GM12872 (cell line): ENCODE results near the gene DROSHA.

Experiments
- TF ChIP-seq, protein P1 (sequence below): IDR thresholded peaks from 3 replicates; pipeline ENCODE4 v1.5.1; 2011; ENCODE audit warnings: low read depth, mild to moderate bottlenecking, low read length, moderate library complexity; ENCODE audit not compliant: insufficient read depth

Gene DROSHA

DNA sequence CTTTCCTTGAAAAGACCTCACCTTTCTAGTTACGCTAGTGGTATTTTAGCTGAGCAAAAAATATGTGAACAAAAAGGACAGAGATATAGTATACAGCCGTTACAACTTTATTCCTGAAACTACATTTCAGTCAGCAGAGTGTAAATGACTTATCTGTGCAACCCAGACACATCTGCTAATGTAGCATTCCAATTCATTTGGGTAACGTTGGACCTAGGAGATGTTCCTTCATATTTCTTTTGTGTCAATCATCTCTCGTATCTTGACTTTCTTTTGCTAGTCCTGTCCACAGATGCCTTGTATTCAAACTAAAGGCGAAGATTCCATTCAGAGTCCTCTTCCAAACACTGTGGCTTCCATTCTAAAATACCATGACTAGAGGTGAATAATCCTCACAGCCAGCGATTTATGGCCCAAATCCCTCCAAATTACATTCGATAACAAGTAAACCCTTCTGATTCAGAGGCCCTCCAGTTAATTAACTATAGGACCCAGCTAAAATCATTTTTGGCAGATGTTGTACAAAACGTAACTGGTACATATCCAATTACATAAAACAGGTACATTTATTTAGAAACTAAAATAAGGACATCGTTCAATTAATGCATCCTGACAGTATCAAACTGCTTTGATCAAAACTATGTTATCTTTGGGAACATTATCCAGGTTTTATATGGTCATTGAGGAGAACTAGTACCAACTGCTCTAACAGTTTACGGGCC, 155.7 kb downstream of the DROSHA start:
- TF ChIP-seq, protein P1, sequence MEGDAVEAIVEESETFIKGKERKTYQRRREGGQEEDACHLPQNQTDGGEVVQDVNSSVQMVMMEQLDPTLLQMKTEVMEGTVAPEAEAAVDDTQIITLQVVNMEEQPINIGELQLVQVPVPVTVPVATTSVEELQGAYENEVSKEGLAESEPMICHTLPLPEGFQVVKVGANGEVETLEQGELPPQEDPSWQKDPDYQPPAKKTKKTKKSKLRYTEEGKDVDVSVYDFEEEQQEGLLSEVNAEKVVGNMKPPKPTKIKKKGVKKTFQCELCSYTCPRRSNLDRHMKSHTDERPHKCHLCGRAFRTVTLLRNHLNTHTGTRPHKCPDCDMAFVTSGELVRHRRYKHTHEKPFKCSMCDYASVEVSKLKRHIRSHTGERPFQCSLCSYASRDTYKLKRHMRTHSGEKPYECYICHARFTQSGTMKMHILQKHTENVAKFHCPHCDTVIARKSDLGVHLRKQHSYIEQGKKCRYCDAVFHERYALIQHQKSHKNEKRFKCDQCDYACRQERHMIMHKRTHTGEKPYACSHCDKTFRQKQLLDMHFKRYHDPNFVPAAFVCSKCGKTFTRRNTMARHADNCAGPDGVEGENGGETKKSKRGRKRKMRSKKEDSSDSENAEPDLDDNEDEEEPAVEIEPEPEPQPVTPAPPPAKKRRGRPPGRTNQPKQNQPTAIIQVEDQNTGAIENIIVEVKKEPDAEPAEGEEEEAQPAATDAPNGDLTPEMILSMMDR = no peak

DNA sequence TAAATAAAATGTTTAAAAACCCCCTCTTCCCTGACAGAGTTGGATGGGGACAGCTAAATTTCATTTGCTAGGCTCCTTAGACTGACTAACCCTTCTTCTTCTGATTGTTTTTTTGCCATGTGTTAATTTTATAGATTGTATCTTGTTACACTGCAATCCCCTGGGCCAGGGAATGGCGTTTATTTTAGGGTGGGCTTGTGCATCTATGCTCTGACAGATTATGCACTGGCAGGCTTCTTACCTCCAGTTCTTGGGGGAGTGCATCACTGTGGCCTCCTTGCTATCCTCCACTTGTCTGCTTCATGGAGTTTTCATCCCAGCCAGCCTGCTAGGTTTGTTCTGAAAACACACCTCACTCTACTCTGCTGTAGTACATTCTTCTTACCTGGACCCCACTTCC, 159.8 kb downstream of the DROSHA start:
- TF ChIP-seq, protein P1 = no peak

DNA sequence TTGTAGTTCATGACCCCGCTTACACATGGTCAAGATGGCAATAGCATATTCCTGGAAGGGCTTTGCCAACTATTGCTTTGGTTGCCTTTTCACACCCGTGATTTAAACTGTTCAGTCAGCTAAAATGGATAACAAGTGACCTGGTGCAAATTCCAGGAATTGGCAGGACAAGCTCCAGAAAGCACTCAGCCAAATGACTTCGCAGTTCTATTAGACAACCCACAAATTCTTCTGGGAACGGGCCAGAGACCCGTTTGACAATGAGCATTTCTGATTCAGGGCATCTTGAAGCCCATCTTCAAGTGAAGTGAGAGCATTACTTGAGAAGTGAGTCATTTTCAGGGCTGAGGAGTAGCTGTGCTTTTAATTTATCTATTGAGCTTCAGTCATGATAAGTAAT, 165.0 kb downstream of the DROSHA start:
- TF ChIP-seq, protein P1 = no peak

DNA sequence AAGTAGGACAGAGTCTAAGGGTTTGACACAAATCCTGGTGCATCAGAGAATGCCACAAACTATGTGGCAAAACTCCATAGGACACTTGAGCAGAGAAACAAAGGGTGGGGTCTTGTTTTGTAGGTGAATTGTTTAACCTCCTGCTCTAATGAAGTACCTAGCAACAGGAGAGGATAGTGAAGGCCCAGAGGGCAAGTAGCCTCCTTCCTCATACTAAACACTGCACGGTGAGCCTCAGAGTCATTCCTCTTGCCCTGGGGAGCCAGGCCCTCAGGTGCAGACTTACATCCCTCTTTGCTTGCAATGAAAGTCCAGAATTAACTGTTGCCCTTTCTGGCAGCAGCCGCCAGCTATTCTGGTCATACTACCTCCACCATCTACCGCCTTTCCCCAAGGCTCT, 166.1 kb downstream of the DROSHA start:
- TF ChIP-seq, protein P1 = no peak

DNA sequence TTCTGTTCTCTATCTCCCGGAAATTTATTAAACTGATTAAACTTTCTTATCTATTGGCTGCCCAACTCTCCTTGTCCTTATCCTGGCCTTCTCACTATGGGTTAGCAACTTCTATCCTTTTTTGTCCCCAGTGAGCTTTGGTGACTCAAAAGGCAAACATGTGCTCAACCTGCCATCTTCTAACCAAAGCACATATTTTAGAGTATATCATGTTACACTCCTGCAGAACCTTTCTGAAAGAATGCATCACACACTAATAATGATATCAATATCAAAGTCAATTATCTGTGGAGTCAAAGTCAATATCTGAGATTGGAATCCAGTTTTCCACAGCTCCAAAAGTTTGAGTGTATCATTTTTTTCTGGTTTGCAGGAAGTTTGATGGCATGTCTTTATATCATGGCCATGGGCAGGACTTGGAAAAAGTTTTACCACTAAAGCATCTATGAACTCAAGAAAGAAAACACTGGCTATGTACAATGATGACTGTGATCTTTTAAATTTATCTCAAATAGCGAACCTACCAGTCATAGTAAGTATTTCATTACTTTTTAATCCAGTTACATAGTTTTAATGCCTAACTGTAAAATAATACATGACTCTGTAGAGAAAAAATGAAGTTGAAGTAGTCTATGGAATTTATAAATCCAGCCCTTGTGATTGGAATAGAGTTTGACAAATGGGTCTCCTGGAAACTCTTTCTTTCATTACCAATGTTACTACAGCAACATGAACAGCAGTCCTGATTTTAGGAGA, 166.8 kb downstream of the DROSHA start:
- TF ChIP-seq, protein P1 = no peak

DNA sequence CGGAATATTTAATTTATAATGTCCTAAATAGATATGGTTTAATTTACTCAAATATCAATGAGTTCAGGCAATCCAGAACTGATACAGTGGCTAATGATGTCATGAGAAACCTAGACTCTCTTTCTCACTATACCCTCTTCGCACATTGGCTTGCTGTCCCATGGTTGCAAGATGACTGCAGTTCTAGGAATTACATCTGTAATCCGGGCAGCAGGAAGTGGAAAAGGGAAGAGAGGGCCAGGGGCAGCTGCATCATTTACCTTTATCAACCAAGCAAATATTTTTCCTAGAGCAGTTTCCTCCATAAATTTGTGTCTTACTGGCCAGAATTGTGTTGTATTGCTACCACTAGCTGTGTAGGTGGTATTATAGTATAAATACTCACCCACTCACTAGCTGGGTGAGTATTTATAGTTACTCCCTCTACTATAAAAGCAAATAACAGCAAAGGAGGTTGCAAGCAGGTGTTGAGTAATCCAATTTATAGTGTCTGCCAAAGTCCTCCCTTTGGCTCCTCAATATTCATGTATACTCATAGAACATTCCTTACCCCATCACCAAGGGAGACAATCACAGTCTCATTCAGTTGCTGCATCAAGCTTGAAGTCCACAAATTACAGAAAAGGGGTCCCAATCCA, 168.8 kb downstream of the DROSHA start:
- TF ChIP-seq, protein P1 = no peak

DNA sequence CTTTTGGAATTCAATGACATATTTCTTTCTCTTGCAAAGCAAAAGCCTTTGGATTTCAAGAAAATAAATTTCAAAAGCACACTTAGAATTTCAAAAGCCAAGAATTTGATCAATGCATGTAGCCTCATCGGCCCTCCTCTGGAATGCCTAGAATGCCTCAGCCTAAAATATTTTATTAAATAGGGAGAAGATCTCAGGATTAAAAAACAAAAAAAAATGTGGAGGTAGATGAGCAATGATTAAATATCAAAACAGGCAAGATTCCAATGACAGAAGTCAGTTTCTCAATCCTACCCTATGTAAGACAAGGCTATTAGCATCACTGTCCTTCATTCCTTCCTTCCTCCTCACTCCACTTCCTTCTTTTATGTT, 169.4 kb downstream of the DROSHA start:
- TF ChIP-seq, protein P1 = no peak
